GM19372 (cell line): Measurements from ENCODE around the gene ITGA2.

Experiments used
- ATAC-seq: cut with Tn5 transposase; IDR thresholded peaks from one replicate; pipeline ENCODE4 v1.9.1; 2021; ENCODE audit warnings: mild to moderate bottlenecking, low read depth, moderate library complexity; ENCODE audit not compliant: unreplicated experiment

The ITGA2 gene

GRCh38 chr5:53011233-53011632 is 22.1 kb downstream of the ITGA2 start:
- no peak for ATAC-seq

DNA sequence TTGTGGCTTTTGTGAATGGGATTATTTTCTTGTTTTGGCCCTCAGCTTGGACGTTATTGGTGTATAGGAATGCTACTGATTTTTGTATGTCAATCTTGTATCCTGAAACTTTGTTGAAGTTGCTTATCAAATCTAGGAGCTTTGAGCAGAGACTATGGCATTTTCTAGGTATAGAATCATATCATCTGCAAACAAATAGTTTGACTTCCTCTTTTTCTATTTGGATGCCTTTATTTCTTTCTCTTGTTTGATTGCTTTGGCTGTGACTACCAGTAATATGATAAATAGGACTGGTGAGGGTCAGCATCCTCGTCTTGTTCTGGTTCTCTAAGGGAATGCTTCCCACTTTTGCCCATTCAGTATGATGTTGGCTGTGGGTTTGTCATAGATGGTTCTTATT is 24.7 kb downstream of the ITGA2 start:
- no peak for ATAC-seq

DNA sequence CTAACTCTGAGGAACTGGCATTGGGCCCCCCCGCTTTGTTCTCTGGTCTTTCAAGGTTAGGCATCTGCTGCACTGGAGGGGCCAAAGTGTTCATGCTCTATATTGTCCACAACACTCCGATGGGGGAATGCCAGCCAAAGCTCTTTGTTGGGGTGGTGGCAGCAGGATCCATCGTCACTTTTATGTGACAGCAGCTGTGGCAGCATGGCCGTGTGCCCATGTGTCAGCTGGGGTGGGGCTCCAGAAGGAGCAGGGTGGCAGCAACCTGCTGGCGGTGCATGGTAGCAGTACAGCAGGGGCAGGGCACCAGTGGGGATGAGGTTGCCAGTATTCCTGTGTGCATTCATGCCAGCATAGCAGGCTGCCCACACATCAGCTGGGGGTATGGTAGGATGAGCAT is 28.2 kb downstream of the ITGA2 start:
- ATAC-seq: no peak

DNA sequence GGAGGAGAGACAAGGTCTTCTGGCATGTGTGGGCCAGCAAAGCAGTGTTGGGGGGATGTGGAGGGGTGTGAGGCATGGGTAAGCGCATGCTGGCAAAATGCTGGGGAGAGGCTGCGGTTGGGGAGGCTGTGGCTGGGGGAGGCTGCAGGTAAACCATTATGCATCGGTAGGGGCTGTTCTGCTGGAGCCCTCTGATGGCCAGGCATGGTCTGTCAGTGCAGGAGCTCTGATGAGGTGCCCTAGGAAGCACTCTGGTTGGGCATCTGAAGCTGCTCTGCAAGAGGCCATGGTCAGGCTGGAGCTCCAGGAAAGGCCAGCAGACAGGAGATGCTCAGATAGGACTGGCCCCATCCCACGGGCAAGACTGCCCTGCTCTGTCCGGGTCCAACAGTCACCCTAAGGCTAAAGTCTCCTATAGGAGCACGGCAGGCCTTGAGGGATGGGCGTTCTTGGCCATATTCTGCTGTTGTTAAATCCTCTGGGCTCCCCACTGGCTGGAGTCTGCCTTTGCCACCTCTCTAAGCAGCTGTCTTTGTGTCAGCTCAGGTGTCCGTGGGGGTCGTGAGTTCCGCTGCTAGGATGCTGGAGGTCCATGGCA is 28.7 kb downstream of the ITGA2 start:
- ATAC-seq: no peak

GRCh38 chr5:53019320-53019719 is 30.2 kb downstream of the ITGA2 start:
- ATAC-seq: no peak

GRCh38 chr5:53022930-53023511 is 33.9 kb downstream of the ITGA2 start:
- ATAC-seq: no peak

DNA sequence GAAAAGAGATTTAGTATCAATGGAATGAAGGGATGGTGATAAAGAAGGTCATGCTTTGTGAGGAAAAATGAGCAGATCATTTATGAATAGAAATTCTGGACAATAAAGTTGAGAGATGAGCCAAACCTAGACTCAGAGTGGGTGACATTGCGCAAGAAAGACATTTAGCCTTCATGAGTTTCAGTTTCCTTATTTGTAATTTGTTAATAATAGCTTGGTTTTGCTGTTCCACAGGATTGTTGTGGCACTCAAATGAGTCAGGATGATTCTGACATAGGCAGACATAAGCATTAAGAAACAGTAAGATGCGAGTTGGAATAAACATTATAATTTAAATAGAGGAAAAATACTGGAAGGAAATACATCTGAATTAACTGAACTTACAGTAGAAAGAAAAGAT is 34.8 kb downstream of the ITGA2 start:
- ATAC-seq: peak; percentile 57

DNA sequence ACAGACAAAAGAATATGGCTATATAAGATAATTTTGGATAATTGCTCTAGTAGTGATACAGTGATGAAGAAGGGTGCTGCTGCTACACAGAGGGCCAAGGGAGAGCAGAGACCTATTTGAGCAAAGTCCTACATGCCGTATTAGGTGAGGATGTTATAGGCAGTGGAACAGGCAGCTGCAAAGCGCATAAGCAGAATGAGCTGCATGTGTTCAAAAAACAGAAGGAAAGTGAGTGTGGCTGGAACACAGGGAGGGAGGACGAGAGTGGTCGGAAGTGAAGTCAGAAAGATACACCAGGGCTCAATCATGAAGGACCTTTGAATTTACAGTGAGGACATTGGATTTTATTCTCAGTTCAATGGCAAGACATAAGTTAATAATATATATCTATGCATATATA is 35.4 kb downstream of the ITGA2 start:
- ATAC-seq: no peak

GRCh38 chr5:53025487-53025886 is 36.3 kb downstream of the ITGA2 start:
- no peak for ATAC-seq

DNA sequence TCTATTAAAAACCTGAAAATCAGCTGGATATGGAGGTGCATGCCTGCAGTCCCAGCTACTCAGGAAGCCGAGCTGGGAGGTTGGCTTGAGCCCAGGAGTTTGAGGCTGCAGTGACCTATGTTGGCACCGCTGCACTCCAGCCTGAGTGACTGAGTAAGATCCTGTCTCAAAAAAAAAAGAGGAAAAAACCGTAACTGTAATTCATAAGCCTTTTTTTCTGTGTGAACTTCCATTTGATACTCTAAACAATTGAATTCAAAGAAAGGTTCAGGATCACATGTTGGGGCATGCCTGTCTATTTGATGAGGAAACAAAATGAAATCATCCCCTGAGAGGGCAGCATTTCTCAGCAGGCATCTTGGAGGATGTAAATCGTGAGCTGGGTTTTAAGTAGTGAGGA is 38.8 kb downstream of the ITGA2 start:
- ATAC-seq: no peak

GRCh38 chr5:53029608-53030007 is 40.5 kb downstream of the ITGA2 start:
- ATAC-seq: no peak

- ATAC-seq: no peak
These were observed 41.7 kb downstream of the ITGA2 start for GRCh38 chr5:53030893-53031292.

GRCh38 chr5:53031695-53032096 is 42.5 kb downstream of the ITGA2 start:
- ATAC-seq: no peak

GRCh38 chr5:53032188-53032587 is 43.0 kb downstream of the ITGA2 start:
- no peak for ATAC-seq

- no peak for ATAC-seq
These were observed 45.7 kb downstream of the ITGA2 start for GRCh38 chr5:53034832-53035231.

- no peak for ATAC-seq
These were observed 46.8 kb downstream of the ITGA2 start for GRCh38 chr5:53035868-53036381.

- no peak for ATAC-seq
These were observed 48.1 kb downstream of the ITGA2 start for GRCh38 chr5:53037141-53037859.

DNA sequence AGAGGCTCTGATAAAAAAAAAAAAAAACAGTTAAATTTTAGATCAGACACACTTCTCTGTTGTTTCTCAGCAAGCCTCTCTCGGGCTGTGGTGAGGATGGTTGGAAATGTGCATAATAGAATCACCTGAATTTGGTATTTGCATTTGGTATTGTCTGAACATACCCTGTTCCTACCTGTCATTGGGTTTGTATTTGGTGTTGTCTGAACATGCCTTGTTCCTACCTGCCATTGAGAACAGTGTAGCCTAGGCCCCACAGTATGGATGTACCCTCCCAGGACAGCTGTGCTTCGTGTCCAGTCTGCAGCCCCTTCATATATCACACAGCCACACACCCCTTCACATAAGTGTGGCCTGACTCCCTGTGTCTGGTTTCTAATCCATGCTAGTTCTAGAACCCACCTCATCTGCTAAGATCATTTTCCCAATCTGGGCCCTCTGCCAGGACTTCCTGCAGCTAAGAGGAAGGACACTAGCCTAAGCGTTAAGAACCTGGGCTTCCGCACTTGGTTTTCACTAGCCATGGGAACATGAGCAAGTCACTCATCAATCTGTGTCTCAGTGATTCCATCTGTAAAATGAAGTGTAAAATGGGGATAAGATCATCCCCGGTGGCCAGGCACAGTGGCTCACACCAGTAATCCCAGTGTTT is 49.2 kb downstream of the ITGA2 start:
- no peak for ATAC-seq

DNA sequence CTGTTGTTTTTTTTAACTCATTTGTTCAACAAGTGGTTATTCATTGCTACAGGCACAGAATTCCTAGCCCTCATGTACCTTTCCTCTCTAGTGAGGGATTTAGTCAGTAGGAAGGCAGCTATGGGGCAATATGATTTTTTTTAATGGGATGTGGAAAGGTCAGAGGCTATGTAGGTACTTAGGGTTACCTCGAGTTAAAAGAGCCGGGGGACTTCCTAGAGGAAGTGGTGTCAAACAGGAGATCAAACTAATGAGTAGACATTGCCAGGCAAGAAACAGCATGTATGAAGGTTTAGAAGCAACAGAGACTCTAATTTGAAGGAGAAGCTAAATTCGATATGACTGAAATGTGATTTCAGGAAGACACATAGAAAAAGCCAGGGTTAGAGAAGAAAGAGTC is 50.7 kb downstream of the ITGA2 start:
- no peak for ATAC-seq

DNA sequence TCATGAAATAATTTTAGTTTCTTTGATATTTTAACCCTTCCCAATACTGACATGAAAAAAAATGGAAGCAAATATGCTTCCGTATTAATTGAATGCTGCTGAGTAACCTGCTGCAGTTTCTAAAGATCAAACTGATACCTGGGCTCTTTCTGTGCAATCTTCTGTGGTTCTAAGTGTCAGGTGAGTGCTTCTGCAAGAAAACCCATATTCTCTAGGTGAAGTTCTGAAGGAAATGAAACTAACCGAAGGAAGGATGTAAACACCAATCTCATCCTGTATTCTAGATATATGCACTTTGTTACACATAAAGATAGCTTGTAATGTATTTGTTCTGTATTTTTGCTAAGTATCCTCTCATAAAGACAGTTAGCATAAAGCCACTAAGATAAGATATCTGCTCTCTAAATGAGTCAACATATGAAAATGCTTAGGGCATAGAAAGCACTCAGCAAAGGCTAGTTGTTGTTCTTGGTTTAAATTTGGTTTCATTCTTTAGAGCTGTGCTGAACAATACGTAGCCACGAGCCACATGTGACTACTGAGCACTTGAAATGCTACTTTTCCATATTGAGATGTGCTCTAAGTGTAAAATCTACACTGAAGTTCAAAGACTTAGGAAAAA is 52.0 kb downstream of the ITGA2 start:
- ATAC-seq: peak; percentile 94

GRCh38 chr5:53041740-53042139 is 52.6 kb downstream of the ITGA2 start:
- no peak for ATAC-seq
